Right atrium auricular region (tissue), 2 donors: ENCODE results near the gene TEKT2. TPM values are rescaled to one million over a fixed set of nuclear protein-coding genes. Genes with fewer than 3 reads are reported as not detected.

Source experiments
- DNase-seq: peaks from one replicate; pipeline ENCODE4 v3.0.0-alpha.2; 2019; ENCODE audit warnings: low spot score
- H3K27ac ChIP-seq, 2 donors: fragments of 200-600 bp; sonication (generic); 1 replicate in 1 of 2; 2 replicates in 1 of 2; pipeline ENCODE4 v1.5.1; 2016 to 2019
- H3K27me3 ChIP-seq, 2 donors: fragments of 200-600 bp; sonication (generic); one replicate each; pipeline versions ENCODE4 v1.5.1 to v1.6.0; 2017 to 2019
- H3K36me3 ChIP-seq: fragments of 200-600 bp; sonication (generic); one replicate; pipeline ENCODE4 v1.5.1; 2016
- H3K4me1 ChIP-seq, 2 donors: fragments of 200-600 bp; sonication (generic); one replicate each; pipeline versions ENCODE4 v1.5.1 to v1.6.0; 2017 to 2019
- H3K4me3 ChIP-seq, 2 donors: fragments of 200-600 bp; sonication (generic); 1 replicate in 1 of 2; 2 replicates in 1 of 2; pipeline ENCODE4 v1.5.1; 2017 to 2019; ENCODE audit warnings: mild to moderate bottlenecking in 1 of 2, moderate library complexity in 1 of 2
- H3K9me3 ChIP-seq, 2 donors: fragments of 200-600 bp; sonication (generic); one replicate each; pipeline ENCODE4 v1.5.1; 2019
- total RNA-seq, 2 donors: library from RNA; depleted of rRNA; stranded (reverse); fragments of >200 nt; gene quantifications; one replicate each; pipeline ENCODE4 v1.1.0, GENCODE V29; 2016
- TF ChIP-seq, protein P1 (sequence below), 2 donors: fragments of 200-600 bp; sonication (generic); IDR thresholded peaks; one replicate each; pipeline ENCODE4 v1.5.1; 2019; ENCODE audit warnings: antibody characterized with exemption in 2 of 2

Gene TEKT2
- total RNA-seq, 2 donors from 2014 or later: 0.41 TPM; not detected in 1

DNA sequence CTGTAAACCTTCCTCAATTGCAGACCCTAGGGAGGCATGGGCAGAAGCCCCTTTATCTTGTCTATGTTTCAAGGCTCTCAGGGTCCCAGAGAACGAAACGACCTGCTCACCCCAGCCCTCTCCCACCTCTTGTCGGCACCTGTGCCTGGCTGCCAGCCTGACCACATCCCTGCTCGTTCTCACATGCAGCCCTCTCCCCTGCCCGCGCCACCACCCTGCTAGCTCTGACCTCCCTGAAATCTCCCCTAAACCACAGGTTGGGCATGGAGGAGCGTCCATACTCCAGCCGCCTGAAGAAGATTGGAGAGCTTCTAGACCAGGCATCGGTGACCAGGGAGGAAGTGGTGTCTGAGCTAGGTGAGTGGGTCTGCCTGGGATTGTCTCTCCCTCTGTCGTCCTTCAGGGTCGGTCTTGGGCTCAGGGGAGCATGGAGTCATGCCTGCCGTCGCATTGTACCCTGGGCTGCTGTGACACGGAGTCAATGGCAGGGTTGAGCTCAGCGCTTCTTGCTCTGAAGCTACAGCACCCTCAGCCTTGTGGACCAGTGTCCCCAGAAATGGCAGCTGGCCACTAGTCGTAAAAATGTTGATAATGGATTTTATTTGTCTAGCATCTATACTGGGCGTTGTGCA, 8.4 kb downstream of the TEKT2 start:
- H3K4me1 ChIP-seq: peaks cover 0 to 19% of the 10 kb centered on the region in 2 donors
- H3K27me3 ChIP-seq: no peaks in the 10 kb centered on the region
- H3K9me3 ChIP-seq: no peaks in the 10 kb centered on the region
- H3K4me3 ChIP-seq: no peak overlapping the region
- peaks cover 32% of the 10 kb centered on the region for H3K36me3 ChIP-seq
- no peak for DNase-seq
- no peak overlapping the region for H3K27ac ChIP-seq
- TF ChIP-seq, protein P1, sequence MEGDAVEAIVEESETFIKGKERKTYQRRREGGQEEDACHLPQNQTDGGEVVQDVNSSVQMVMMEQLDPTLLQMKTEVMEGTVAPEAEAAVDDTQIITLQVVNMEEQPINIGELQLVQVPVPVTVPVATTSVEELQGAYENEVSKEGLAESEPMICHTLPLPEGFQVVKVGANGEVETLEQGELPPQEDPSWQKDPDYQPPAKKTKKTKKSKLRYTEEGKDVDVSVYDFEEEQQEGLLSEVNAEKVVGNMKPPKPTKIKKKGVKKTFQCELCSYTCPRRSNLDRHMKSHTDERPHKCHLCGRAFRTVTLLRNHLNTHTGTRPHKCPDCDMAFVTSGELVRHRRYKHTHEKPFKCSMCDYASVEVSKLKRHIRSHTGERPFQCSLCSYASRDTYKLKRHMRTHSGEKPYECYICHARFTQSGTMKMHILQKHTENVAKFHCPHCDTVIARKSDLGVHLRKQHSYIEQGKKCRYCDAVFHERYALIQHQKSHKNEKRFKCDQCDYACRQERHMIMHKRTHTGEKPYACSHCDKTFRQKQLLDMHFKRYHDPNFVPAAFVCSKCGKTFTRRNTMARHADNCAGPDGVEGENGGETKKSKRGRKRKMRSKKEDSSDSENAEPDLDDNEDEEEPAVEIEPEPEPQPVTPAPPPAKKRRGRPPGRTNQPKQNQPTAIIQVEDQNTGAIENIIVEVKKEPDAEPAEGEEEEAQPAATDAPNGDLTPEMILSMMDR (IDR thresholded peaks at IDR 0.05): no peak

DNA sequence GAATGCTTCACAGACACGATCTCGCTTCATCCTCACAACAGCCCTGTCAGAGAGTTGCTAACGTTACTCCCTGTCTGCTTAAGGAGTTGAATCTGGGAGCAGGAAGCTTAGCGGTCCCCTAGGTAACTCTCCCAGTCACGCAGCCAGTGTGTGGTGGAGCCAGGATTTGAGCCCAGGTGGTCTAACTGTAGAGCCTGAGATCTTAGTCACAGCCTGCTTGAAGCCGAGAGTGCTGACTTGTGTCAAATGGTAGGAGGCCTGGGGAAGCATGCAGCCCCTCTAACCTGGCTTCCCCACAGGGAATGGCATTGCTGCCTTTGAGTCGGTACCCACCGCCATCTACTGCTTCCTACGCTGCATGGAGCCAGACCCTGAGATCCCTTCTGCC, 8.9 kb downstream of the TEKT2 start:
- H3K36me3 ChIP-seq: peaks cover 32% of the 10 kb centered on the region
- TF ChIP-seq, protein P1 (IDR thresholded peaks at IDR 0.05): no peak
- H3K4me1 ChIP-seq: peaks cover 0 to 19% of the 10 kb centered on the region in 2 donors
- no peak for DNase-seq
- H3K4me3 ChIP-seq: no peak overlapping the region
- H3K27ac ChIP-seq: no peak overlapping the region
- no peaks in the 10 kb centered on the region for H3K9me3 ChIP-seq
- no peaks in the 10 kb centered on the region for H3K27me3 ChIP-seq

DNA sequence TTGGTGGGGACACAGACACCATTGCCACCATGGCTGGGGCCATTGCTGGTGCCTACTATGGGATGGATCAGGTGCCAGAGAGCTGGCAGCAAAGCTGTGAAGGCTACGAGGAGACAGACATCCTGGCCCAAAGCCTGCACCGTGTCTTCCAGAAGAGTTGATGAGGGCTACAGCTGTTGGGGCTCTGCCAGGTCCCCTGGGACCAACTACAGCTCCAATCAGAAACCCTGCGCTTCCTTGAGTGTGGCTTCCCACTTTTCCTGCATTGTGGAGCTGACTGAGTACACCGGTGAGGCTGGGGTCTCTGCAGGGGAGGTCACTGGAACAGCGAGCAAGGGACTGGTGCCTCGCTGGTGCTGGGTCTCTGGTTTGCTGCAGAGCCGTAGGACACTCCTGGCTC, 9.3 kb downstream of the TEKT2 start:
- Histone ChIP-seq H3K9me3 (no peaks in the 10 kb centered on the region), H3K27ac (no peak overlapping the region), H3K27me3 (no peaks in the 10 kb centered on the region), H3K4me3 (no peak overlapping the region), H3K36me3 (peaks cover 32% of the 10 kb centered on the region), H3K4me1 (peaks cover 0 to 15% of the 10 kb centered on the region in 2 donors)
- no peak for DNase-seq
- TF ChIP-seq, protein P1 (IDR thresholded peaks at IDR 0.05): no peak

DNA sequence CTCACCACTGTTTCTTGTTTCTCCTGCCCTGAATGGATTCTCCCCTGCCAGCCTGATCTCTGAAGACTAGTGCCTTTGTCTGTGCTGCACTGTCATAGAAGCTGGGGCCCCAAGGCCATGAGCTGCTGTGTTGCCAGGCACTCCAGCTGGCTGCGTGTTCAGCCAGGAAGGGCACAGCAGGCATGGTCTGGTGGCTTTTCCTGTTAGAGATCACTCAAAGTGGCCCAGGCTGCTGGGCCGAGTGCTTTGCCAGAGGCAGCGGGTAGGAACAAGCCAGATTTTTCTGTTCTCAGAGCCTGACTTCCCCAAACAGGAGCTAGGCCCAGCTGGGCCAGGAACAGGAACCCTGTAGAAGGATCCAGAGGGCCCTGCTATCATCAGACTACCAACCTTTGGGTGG, 10.0 kb downstream of the TEKT2 start:
- no peaks in the 10 kb centered on the region for H3K27me3 ChIP-seq
- H3K4me3 ChIP-seq: no peak overlapping the region
- no peak for DNase-seq
- H3K27ac ChIP-seq: no peak overlapping the region
- TF ChIP-seq, protein P1 (IDR thresholded peaks at IDR 0.05): no peak
- peaks cover 0 to 12% of the 10 kb centered on the region in 2 donors for H3K4me1 ChIP-seq
- H3K36me3 ChIP-seq: peaks cover 32% of the 10 kb centered on the region
- no peaks in the 10 kb centered on the region for H3K9me3 ChIP-seq

DNA sequence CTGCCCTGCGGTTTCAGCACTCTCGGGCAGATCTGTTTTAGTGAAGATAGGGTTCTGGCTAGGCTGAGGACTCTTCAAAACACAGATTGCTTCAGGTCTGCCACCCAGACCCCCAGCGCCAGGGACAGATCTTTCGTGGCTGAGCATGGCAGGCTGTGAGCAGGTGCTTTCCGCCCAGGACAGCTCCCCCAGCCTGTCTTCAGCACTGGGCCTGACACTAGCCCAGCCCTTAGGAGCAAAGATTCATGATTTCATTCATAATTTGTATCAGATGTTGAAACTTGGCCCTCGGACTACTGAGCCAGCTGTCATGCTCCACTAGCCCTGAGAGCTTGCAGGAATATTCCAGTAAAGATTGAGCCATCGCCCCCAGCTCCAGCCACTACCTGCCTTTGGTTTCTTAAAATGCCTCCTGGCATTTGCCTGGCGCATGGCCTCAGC, 10.7 kb downstream of the TEKT2 start:
- Histone ChIP-seq H3K4me3 (no peak overlapping the region), H3K27ac (no peak overlapping the region), H3K4me1 (peaks cover 0 to 10% of the 10 kb centered on the region in 2 donors), H3K27me3 (no peaks in the 10 kb centered on the region), H3K36me3 (peaks cover 32% of the 10 kb centered on the region), H3K9me3 (no peaks in the 10 kb centered on the region)
- DNase-seq: no peak
- TF ChIP-seq, protein P1 (IDR thresholded peaks at IDR 0.05): no peak
